OCI-LY1 (cell line): ENCODE data around the gene HOXB4.

Experiments used
- H2AFZ ChIP-seq: fragments of 200-600 bp; sonication (generic), shearing (Covaris generic); 2 replicates; pipeline ENCODE4 v1.6.0; 2014; ENCODE audit warnings: antibody characterized with exemption, mild to moderate bottlenecking, low read length
- H3F3A ChIP-seq: fragments of 200-600 bp; sonication (generic), shearing (Covaris generic); 2 replicates; pipeline ENCODE4 v1.6.0; 2014; ENCODE audit warnings: mild to moderate bottlenecking, antibody characterized with exemption, low read length, moderate library complexity; ENCODE audit not compliant: insufficient read depth
- H3K27ac ChIP-seq: fragments of 200-600 bp; sonication (generic); 2 replicates; pipeline ENCODE4 v1.5.1; 2014; ENCODE audit warnings: low read length, mixed run types, mild to moderate bottlenecking, low read depth; ENCODE audit not compliant: poor library complexity, severe bottlenecking
- H3K27me3 ChIP-seq: fragments of 200-600 bp; sonication (generic); 2 replicates; pipeline ENCODE4 v1.6.0; 2014; ENCODE audit warnings: antibody characterized with exemption, mild to moderate bottlenecking, low read length, moderate library complexity; ENCODE audit not compliant: insufficient read depth
- H3K36me3 ChIP-seq: fragments of 200-600 bp; sonication (generic); 2 replicates; pipeline ENCODE4 v1.6.1; 2014; ENCODE audit warnings: mild to moderate bottlenecking, antibody characterized with exemption, low read length, moderate library complexity, mixed read lengths; ENCODE audit not compliant: insufficient read depth
- H3K4me1 ChIP-seq: fragments of 200-600 bp; sonication (generic); 2 replicates; pipeline ENCODE4 v1.5.1; 2014; ENCODE audit warnings: mild to moderate bottlenecking, low read length, moderate library complexity; ENCODE audit not compliant: insufficient read depth, severe bottlenecking
- H3K4me2 ChIP-seq: fragments of 200-600 bp; sonication (generic), shearing (Covaris generic); 2 replicates; pipeline ENCODE4 v1.6.1; 2014; ENCODE audit warnings: low read length
- H3K4me3 ChIP-seq: fragments of 200-600 bp; sonication (generic); 2 replicates; pipeline ENCODE4 v1.5.1; 2014; ENCODE audit warnings: low read length, low read depth, mild to moderate bottlenecking, mixed read lengths; ENCODE audit not compliant: poor library complexity, severe bottlenecking
- H3K79me2 ChIP-seq: fragments of 200-600 bp; shearing (Covaris generic); 2 replicates; pipeline ENCODE4 v1.6.1; 2016; ENCODE audit warnings: mixed run types, low read length, mixed read lengths; ENCODE audit not compliant: insufficient read depth
- H3K9ac ChIP-seq: fragments of 200-600 bp; sonication (generic), shearing (Covaris generic); 2 replicates; pipeline ENCODE4 v1.6.1; 2014; ENCODE audit warnings: mild to moderate bottlenecking, low read length, mixed read lengths
- H3K9me2 ChIP-seq: fragments of 200-600 bp; sonication (generic), shearing (Covaris generic); 2 replicates; pipeline ENCODE4 v1.6.1; 2014; ENCODE audit warnings: low read depth, mild to moderate bottlenecking, low read length, mixed read lengths
- H3K9me3 ChIP-seq: fragments of 200-600 bp; shearing (Covaris generic); 2 replicates; pipeline ENCODE4 v1.6.1; 2014; ENCODE audit warnings: low read length, mixed read lengths
- H4K20me1 ChIP-seq: fragments of 200-600 bp; sonication (generic), shearing (Covaris generic); 2 replicates; pipeline ENCODE4 v1.6.0; 2016; ENCODE audit warnings: mild to moderate bottlenecking, low read length; ENCODE audit not compliant: insufficient read depth
- EZH2 ChIP-seq: fragments of 200-600 bp; sonication (generic), shearing (Covaris generic); IDR thresholded peaks from 2 replicates; pipeline ENCODE4 v1.8.0; 2017; ENCODE audit warnings: borderline replicate concordance, mixed run types, mild to moderate bottlenecking, antibody characterized with exemption, low read length, moderate library complexity, mixed read lengths
- TF ChIP-seq, protein P1 (sequence below): fragments of 200-600 bp; sonication (generic), shearing (Covaris generic); IDR thresholded peaks from 2 replicates; pipeline ENCODE4 v1.5.1; 2017; ENCODE audit warnings: mild to moderate bottlenecking, antibody characterized with exemption, low read length, moderate library complexity, mixed read lengths

HOXB4 gene

DNA sequence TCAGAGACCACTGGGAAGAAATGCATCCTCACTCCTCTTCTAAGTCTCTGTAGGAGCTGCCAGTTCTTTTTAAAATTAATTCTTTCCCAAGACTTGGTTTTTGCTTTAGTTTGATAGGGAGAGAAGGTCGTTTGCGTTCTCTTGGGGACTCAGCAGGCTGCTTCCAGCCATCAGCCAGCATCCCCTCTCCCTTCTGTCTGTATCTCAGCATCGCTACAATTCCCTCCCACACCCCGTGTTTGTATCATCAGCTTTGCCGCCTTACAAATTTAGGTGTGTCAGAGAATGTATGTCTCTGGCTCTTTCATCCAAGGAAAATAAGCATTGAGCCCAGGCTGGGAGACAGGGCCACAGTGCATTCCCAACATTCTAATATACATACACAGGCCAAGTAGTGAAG, 21.2 kb upstream of the HOXB4 start:
- TF ChIP-seq EZH2, result no peak
- TF ChIP-seq, protein P1, sequence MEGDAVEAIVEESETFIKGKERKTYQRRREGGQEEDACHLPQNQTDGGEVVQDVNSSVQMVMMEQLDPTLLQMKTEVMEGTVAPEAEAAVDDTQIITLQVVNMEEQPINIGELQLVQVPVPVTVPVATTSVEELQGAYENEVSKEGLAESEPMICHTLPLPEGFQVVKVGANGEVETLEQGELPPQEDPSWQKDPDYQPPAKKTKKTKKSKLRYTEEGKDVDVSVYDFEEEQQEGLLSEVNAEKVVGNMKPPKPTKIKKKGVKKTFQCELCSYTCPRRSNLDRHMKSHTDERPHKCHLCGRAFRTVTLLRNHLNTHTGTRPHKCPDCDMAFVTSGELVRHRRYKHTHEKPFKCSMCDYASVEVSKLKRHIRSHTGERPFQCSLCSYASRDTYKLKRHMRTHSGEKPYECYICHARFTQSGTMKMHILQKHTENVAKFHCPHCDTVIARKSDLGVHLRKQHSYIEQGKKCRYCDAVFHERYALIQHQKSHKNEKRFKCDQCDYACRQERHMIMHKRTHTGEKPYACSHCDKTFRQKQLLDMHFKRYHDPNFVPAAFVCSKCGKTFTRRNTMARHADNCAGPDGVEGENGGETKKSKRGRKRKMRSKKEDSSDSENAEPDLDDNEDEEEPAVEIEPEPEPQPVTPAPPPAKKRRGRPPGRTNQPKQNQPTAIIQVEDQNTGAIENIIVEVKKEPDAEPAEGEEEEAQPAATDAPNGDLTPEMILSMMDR, result no peak
- no peak overlapping the region for H3K27ac ChIP-seq
- no peaks in the 10 kb centered on the region for H3K36me3 ChIP-seq
- H3K4me3 ChIP-seq, result no peak overlapping the region
- H3K9ac ChIP-seq, result no peak overlapping the region
- no peak overlapping the region for H2AFZ ChIP-seq
- H3K9me2 ChIP-seq, result no peaks in the 10 kb centered on the region
- peaks cover 5% of the 10 kb centered on the region; the same call in 1 of the 2 replicates for H3K27me3 ChIP-seq
- no peaks in the 10 kb centered on the region for H4K20me1 ChIP-seq
- H3K79me2 ChIP-seq, result no peaks in the 10 kb centered on the region
- H3K4me1 ChIP-seq, result no peaks in the 10 kb centered on the region
- H3K4me2 ChIP-seq, result no peak overlapping the region
- no peaks in the 10 kb centered on the region for H3K9me3 ChIP-seq
- H3F3A ChIP-seq, result no peaks in the 10 kb centered on the region

DNA sequence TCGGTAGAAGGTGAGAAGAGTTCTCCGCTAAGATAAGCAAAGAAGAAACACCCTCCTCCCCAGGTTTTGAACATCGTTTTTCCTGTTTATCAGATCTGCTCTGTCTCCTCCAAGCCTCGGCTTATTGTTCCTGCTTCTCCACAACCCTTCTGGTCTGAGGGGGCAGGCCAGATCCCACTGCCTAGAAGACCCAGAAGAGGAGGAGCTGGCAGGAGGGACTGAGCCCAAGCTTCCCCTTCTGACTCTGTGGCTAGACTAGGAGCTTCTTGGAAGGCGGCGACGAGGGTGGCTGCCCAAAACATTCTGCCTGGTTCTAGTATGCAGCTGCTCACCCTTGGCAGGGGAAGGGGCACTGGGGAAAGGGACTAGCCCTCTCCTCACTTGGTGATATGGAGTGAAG, 20.6 kb upstream of the HOXB4 start:
- Histone ChIP-seq H3K27ac (no peak overlapping the region), H3K4me3 (no peak overlapping the region), H3K9me2 (no peaks in the 10 kb centered on the region), H3K9ac (no peak overlapping the region), H3F3A (no peaks in the 10 kb centered on the region), H2AFZ (no peak overlapping the region), H4K20me1 (no peaks in the 10 kb centered on the region), H3K27me3 (peaks cover 5% of the 10 kb centered on the region; the same call in 1 of the 2 replicates), H3K4me2 (no peak overlapping the region), H3K9me3 (no peaks in the 10 kb centered on the region), H3K4me1 (no peaks in the 10 kb centered on the region), H3K36me3 (no peaks in the 10 kb centered on the region), H3K79me2 (no peaks in the 10 kb centered on the region)
- no peak for TF ChIP-seq EZH2
- TF ChIP-seq, protein P1, result no peak

DNA sequence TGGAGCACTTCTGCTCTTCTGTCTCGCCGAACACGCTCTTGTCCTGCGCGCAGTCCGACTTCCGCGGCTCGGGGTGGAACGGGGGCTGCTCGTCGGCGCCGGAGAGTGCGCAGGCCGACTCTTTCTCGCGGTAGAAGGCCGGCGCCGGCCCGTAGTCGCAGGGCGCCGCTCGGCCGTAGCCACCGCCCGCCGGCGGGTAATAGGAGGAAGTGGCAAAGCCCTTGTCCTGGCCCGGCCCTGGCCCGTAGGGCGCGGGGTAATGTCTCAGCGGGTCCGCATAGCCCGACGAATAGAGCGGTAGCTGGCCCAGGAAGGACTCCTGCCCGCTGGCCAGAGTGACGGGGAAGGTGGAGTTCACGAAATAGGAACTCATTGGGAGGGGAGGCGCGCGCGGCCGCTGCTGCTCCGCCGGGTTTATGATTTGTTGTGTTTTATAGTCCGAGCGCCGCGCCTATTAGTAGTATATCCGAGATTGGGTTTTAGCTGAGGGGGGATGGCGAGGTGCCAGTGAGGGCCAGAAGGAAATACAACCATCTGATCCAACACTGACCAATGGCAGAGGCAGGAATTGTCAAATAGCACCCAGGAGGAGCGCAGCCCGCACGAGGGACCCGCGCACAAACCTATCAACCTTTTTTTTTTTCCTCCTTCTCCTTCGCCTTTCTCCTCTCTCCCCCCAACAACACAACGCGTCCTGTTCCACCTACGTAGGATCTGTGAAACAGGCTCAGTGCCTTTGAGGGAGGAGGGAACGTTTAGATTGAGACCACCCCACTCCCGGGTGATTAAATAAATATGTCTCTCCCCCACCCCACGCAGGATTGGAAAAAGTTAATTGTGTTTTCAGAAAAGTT, 19.9 kb upstream of the HOXB4 start:
- Histone ChIP-seq H3K4me3 (no peak overlapping the region), H3K4me1 (no peaks in the 10 kb centered on the region), H3F3A (no peaks in the 10 kb centered on the region), H3K4me2 (no peak overlapping the region), H3K9ac (no peak overlapping the region), H3K27ac (no peak overlapping the region), H2AFZ (no peak overlapping the region), H3K36me3 (no peaks in the 10 kb centered on the region), H4K20me1 (no peaks in the 10 kb centered on the region), H3K9me3 (no peaks in the 10 kb centered on the region), H3K9me2 (no peaks in the 10 kb centered on the region), H3K79me2 (no peaks in the 10 kb centered on the region), H3K27me3 (peaks cover 5% of the 10 kb centered on the region; the same call in 1 of the 2 replicates)
- TF ChIP-seq EZH2, result no peak

DNA sequence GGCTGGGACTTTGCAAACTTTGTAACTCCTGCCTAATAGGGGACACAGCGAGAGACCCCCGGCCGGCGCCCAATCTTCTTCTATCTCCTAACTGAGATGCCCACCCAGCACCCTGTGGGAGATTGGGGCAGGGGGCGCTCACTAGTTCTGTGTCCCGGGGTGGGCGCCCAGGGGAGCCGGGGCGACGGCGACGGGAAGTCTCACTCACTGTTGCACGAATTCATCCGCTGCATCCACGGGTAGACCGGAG, 19.3 kb upstream of the HOXB4 start:
- Histone ChIP-seq H3K4me2 (no peak overlapping the region), H4K20me1 (no peaks in the 10 kb centered on the region), H3K27ac (no peak overlapping the region), H3K36me3 (no peaks in the 10 kb centered on the region), H3K9me2 (no peaks in the 10 kb centered on the region), H3F3A (no peaks in the 10 kb centered on the region), H3K9ac (no peak overlapping the region), H3K79me2 (no peaks in the 10 kb centered on the region), H3K27me3 (peaks cover 5% of the 10 kb centered on the region; the same call in 1 of the 2 replicates), H3K4me3 (no peak overlapping the region), H3K9me3 (no peaks in the 10 kb centered on the region), H3K4me1 (no peaks in the 10 kb centered on the region), H2AFZ (no peak overlapping the region)
- TF ChIP-seq, protein P1, result no peak
- no peak for TF ChIP-seq EZH2
